SK-MEL-5 (cell line): ENCODE measurements around the gene TPSAB1. TPM values are rescaled to one million over a fixed set of nuclear protein-coding genes. Genes with fewer than 3 reads are reported as not detected.

Source experiments
- DNase-seq: peaks from one replicate; pipeline ENCODE4 v3.0.0-alpha.2; 2016; ENCODE audit warnings: low read depth, low spot score
- in situ Hi-C: cut with HindIII; loops from 2 replicates; pipeline ENCODE4 v1.10.0; 2016; ENCODE audit warnings: low sequenced_read_pairs, high pct_unique_total_duplicates, low pct_unique_long_range_greater_than_20kb
- total RNA-seq: library from RNA; depleted of rRNA; stranded (reverse); fragments of >200 nt; shearing (Covaris generic); gene quantifications from 2 replicates; pipeline ENCODE4 v1.2.3, GENCODE V29; 2014

TPSAB1 gene
- total RNA-seq, 1 experiment from 2014 or later: not detected

DNA sequence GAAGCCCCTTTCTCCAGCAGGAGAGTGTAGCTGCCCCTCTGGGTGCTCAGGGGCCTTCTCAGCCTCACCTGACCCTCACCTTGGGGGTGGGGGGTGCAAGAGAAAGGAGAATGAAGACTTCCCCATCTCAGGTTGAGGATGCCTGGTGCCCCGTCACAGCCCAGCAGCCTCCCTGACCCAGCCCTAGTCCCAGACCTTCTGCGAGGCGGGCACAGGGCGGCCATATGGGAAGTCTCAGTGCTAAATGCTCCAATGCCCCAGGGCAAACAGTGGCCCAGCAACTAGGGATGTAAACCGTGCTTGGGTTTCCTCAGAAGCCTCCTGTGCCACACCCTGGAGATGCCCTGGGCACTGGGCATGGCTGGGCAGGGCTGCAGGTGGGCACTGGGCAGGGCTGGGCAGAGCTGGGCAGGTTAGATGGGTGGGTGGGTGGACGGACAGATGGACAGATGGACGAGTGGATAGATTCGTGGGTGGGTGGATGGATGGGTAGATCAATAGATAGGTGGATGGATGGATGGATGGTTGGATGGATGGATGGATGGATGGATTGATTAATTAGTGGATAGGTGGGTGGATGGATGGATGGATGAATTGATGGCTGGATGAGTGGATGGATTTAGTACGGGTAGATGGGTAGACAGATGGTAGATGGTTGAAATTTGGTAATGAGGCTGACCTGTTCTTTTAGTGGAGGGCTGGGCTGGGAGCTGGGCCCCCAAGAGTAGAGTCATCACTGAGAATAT lies 32.1 kb downstream of the TPSAB1 start:
- no peak for DNase-seq
- in situ Hi-C loops: no loop called here

DNA sequence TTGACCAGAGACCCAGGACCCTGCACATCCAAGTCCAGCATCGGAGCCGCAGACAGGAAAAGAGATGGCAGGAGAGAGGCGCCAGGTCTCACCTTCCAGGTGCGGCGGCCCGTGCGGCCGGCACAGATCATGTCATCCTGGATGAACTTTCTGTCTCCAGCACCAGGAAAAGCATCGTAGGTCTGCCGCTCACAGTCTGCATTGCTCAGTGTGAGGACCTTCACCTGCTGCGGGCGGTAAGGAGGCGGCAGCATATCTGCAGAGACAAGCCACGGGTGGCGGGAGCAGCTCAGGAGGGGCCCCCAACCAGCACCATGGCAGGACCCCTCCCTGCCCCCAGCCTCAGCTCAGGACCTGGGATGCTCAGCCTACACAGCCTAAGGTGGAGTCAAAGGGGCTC lies 33.3 kb downstream of the TPSAB1 start:
- in situ Hi-C loops: no loop called here
- no peak for DNase-seq

- in situ Hi-C loops: no loop called here
- DNase-seq: no peak
Observed at GRCh38 chr16:1274767-1275166, 34.3 kb downstream of the TPSAB1 start.

GRCh38 chr16:1275791-1276579 lies 35.5 kb downstream of the TPSAB1 start:
- DNase-seq: no peak

GRCh38 chr16:1276580-1276878 lies 36.0 kb downstream of the TPSAB1 start:
- DNase-seq: no peak
- in situ Hi-C loops: no loop called here

More at GRCh38 chr16:1275791-1276579, 35.5 kb downstream of the TPSAB1 start:
- in situ Hi-C loops: no loop called here

- in situ Hi-C loops: no loop called here
Observed at GRCh38 chr16:1277151-1277598, 36.7 kb downstream of the TPSAB1 start.

DNA sequence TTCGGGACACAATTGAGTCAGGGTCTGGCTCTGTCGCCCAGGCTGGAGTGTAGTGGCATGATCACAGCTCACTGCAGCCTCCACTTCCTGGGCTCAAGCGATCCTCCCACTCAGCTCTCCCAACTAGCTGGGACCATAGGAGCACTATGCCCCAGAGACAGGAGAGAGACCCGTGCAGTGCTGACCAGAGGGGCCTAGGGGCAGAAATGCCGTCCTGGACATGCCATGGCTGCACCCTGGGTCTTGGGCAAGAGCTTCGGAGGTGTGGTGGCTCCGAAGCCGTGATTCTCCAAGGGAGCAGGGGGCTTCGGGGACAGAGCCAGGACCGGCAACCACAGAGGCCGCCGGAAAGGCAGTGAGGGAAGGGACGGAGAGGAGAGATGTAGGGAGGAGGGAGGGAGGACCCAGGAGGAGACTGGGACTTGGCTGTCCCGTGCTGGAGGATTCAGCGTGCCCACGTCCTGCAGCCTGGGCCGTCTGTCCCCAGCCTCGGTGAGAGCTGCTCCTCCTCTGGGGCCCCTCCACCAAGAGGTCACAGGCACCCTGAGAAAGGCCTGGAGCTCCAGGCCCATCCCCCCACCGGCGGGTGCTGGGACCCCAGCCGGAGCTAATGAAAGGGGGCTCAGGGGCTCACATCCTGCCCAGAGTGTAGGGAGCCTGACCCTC lies 37.2 kb downstream of the TPSAB1 start:
- DNase-seq: no peak
- in situ Hi-C loops: no loop called here

More at GRCh38 chr16:1277151-1277598, 36.7 kb downstream of the TPSAB1 start:
- no peak for DNase-seq

DNA sequence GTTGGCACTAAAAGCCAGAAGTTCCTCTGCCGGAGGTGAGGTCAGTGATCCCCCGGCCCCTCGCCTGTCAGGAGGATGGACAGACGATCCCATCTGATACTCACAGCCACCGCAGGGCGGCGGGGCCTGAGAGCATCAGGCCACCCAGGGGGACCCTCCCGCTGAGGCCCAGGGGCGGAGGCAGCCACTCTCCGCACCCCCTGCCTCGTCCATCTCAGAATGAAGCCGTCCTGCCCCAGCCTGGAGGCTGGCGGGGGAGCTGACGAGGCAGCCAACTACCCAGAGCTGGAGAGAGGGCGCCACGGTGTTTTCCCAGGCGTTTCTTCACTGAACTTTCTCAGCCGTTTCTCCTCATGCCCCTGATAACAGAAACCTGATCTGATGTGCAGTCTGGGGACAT lies 38.0 kb downstream of the TPSAB1 start:
- no peak for DNase-seq
- in situ Hi-C loops: no loop called here

DNA sequence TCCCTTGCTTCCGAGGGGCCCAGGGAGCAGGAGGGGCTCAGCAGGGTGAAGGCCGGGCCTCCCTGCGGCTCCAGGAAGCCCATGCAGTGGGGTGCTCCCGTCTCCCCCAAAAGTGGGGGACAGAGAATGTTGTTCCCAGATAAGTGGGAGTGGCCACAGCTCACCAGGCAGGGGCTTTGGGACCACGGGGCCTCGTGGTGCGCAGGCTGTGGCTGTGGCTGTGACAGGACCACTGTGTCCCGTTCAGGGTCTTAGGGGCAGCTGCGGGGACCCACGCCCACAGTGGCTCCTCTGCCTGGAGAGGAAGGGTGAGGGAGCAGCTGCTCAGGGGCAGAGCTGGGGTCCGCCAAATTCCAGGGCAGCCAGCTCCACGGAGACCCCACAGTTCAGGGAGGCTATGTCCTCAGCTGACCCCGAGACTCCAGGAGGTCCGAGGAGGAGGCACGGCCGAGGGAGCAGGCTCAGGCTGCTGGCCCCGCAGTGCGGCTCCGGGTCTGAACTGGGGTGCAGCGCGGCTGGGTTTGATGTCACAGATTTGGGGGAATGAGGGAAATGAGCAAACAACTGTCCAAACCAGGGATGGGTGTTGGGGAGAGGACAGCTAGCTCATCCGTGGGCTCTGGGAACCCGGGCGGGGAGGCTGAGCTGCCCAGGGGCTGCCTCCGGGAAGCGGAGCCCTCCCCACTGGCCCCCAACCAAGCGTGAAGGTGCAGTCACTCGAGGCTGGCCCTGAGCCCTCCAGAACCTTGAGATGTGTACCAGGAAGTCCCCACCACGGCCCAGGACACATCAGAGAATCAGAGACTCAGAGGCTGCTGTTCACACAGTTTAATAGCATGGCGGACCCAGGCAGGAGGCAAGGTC lies 38.8 kb downstream of the TPSAB1 start:
- in situ Hi-C loops: no loop called here
- no peak for DNase-seq

DNA sequence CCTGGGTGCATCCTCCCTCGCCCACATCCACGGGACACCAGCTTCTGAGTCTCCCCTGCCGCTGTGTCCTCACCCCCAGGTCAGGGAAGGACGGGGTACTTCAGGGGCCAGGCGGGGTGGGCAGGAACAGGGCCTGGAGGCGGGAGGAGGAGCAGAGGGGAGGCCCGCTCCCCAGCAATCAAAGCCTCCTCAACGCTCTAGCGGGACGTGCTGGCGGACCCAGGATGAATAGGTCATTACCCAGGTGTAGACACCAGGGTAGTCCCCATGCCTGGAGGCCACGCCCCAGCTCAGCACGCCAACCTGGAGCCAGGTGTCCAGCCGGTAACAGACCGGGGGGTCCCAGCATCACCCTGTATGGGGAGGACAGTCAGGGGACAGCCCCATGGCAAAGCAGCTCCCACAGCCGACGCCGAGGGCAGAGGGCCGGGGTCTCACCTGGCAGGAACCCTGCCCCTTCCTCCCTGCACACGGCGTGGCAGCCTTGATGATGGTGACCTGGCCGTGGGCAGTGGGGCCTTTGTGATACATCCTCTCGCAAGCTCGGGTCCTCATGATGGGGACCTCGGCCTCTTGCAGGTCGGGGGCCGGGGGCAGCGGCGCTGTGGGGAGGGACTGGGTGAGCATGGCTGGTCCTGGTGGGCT lies 39.6 kb downstream of the TPSAB1 start:
- DNase-seq: no peak

GRCh38 chr16:1280783-1281182 lies 40.3 kb downstream of the TPSAB1 start:
- no peak for DNase-seq
- in situ Hi-C loops: no loop called here

More for the DNA sequence above, 39.6 kb downstream of the TPSAB1 start:
- in situ Hi-C loops: no loop called here

GRCh38 chr16:1281517-1281916 lies 41.0 kb downstream of the TPSAB1 start:
- in situ Hi-C loops: no loop called here
- no peak for DNase-seq

DNA sequence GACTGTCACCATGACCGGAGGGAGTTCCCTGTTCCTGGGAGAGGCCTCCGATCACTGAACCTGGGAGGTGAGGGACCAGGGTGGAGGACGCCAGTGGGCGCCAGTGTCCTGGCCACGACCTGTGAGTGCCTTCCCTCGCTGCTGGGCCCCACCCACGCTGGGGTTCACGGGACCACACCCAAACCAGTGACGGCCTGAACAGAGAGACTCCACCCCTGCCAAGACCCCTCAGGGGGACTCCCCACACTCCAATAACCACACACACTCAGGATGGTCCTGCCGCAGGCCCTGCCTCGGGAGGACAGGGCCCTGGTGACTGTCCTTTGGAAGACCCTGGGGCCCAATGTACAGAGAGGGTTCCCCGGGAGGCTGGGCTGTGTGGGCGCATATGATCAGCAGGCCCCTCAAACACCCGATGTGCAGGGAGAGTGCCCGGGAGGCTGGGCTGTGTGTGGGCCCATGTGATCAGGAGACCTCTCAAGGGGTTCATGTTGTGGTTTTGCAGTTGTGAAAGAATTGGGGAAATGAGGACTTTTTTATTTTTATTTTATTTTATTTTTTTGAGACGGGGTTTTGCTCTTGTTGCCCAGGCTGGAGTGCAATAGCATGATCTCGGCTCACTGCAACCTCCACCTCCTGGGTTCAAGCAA lies 41.9 kb downstream of the TPSAB1 start:
- no peak for DNase-seq
- in situ Hi-C loops: no loop called here

- DNase-seq: no peak
- in situ Hi-C loops: no loop called here
Observed at GRCh38 chr16:1283296-1283695, 42.8 kb downstream of the TPSAB1 start.

- in situ Hi-C loops: no loop called here
- no peak for DNase-seq
Observed at GRCh38 chr16:1283996-1284616, 43.6 kb downstream of the TPSAB1 start.

DNA sequence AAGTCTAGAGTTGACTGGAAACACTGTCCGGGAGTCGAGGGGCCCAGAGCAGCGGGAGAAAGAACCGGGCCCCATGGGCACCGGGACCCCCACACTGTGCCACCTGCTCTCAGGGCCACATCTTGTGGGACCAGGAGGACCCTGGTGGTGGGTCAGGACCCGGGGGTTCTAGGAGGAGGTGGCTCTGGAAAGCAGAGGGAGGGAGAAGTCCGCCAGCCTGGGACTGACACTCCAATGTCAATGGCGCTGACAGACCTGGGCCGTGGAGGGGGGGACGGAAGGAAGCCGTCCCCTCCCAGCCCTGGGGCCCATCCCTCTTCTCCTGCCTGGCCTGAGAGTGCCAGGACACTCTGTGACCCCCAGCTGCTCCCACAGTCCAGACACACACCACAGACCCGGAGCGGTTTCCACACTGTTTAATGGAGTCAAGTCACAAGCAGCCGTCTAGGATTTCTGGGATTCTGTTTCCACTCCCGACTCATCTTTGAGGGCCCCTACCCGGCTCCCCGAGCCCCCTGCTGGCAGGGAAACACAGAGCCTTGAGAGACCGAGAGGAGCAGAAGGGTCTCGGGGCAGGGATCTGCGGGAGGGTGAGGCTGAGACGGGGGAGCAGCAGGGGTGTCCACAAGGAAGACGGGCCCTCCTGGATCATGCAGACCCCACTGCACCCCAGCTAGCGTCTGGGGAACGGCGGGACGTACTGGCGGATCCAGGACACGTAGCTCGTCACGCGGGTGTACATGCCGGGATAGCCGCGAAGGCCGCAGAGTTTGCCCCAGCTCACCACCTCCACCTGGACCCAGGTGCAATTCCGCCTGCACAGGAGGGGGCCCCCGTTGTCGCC lies 45.4 kb downstream of the TPSAB1 start:
- in situ Hi-C loops: no loop called here
- DNase-seq: no peak
